ENCODE data around the gene DCAF5. TPM values are rescaled to one million over a fixed set of nuclear protein-coding genes. Genes with fewer than 3 reads are reported as not detected.

Gene DCAF5
- total RNA-seq, 4 donors from 2014 or later, result 42.2 to 53.7 (median 51.1) TPM

DNA sequence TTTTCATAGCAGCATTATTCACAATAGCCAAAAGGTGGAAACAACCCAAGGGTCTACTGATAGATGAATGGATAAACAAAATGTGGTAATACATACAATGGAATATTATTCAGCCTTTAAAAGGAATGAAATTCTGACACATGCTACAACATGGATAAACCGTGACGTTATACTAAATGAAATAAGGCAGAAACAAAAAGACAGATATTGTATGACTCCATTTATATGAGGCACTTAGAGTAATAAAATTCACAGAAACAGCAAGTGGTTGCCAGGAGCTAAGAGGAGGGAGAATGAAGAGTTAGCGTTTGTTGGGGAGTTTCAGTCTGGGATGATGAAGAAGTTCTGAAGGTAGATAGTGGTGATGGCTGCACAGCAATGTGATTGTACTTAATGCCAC lies 76.6 kb downstream of the DCAF5 start:
- Histone ChIP-seq H3K27ac (no peak overlapping the region), H3K9me3 (no peaks in the 10 kb centered on the region), H3K36me3 (peaks cover 0 to 41% (median 0%) of the 10 kb centered on the region in 3 donors), H3K4me3 (no peak overlapping the region), H3K27me3 (no peaks in the 10 kb centered on the region), H3K4me1 (peaks cover 0 to 12% (median 0%) of the 10 kb centered on the region in 4 donors)
- DNase-seq (ENCODE audit: low spot score in 2 of 2), result no peak
- 81 to 100% methylated on average over 3 of the region's 3 CpGs for WGBS, 2 donors
- TF ChIP-seq EP300 (IDR thresholded peaks at IDR 0.05), result no peak
- TF ChIP-seq, protein P1, sequence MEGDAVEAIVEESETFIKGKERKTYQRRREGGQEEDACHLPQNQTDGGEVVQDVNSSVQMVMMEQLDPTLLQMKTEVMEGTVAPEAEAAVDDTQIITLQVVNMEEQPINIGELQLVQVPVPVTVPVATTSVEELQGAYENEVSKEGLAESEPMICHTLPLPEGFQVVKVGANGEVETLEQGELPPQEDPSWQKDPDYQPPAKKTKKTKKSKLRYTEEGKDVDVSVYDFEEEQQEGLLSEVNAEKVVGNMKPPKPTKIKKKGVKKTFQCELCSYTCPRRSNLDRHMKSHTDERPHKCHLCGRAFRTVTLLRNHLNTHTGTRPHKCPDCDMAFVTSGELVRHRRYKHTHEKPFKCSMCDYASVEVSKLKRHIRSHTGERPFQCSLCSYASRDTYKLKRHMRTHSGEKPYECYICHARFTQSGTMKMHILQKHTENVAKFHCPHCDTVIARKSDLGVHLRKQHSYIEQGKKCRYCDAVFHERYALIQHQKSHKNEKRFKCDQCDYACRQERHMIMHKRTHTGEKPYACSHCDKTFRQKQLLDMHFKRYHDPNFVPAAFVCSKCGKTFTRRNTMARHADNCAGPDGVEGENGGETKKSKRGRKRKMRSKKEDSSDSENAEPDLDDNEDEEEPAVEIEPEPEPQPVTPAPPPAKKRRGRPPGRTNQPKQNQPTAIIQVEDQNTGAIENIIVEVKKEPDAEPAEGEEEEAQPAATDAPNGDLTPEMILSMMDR (IDR thresholded peaks at IDR 0.05), result no peak
- no peak for TF ChIP-seq POLR2A (IDR thresholded peaks at IDR 0.05)

DNA sequence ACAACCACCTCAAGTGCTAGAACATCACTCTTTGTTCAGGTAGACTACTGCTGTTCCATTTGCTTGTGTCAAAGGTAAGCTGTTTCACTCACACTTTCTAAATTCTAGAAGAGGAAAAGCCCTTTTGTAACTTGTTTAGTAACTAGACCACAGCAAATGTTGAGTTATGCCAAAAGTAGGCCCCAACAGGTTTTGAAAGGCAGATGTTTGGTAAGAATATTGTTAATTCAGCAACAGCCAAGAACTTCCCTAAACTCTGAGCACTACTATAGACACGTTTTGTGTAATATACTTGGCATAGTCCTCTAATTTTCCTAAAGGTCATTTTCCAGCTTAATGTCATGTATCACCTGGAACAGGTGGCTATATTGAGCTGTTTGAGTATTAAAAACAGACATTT lies 79.0 kb downstream of the DCAF5 start:
- Histone ChIP-seq H3K27me3 (no peaks in the 10 kb centered on the region), H3K27ac (no peak overlapping the region), H3K4me1 (peaks cover 0 to 8% (median 0%) of the 10 kb centered on the region in 4 donors), H3K9me3 (no peaks in the 10 kb centered on the region), H3K36me3 (peaks cover 0 to 52% (median 0%) of the 10 kb centered on the region in 3 donors), H3K4me3 (no peak overlapping the region)
- WGBS, 2 donors, result 48 to 51% methylated on average over 1 of the region's 1 CpG
- no peak for DNase-seq (ENCODE audit: low spot score in 2 of 2)
- TF ChIP-seq EP300 (IDR thresholded peaks at IDR 0.05) (no peak), POLR2A (IDR thresholded peaks at IDR 0.05) (no peak)
- TF ChIP-seq, protein P1 (IDR thresholded peaks at IDR 0.05), result no peak

DNA sequence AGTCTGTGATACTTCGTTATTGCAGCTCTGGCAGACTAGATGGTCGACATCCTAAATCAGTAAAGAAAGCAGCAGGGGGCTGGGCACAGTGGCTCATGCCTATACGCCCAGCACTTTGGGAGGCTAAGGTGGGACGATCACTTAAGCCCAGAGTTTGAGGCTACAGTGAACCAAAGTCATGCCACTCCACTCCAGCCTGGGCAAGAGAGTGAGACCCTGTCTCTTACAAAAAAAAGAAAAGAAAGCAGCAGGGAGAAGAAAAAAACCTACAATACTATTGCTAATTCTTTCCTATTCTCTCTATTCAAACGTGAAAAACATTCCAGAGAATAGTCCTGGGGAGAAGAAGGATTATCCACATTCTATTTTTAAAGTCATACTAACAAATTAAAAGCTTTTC lies 79.5 kb downstream of the DCAF5 start:
- no peak for TF ChIP-seq POLR2A (IDR thresholded peaks at IDR 0.05)
- no peak for TF ChIP-seq EP300 (IDR thresholded peaks at IDR 0.05)
- TF ChIP-seq, protein P1 (IDR thresholded peaks at IDR 0.05), result no peak
- H3K27me3 ChIP-seq, result no peaks in the 10 kb centered on the region
- H3K36me3 ChIP-seq, result peaks cover 0 to 52% (median 0%) of the 10 kb centered on the region in 3 donors
- H3K9me3 ChIP-seq, result no peaks in the 10 kb centered on the region
- H3K4me3 ChIP-seq, result no peak overlapping the region
- DNase-seq (ENCODE audit: low spot score in 2 of 2), result no peak
- H3K27ac ChIP-seq, result no peak overlapping the region
- peaks cover 0 to 8% (median 0%) of the 10 kb centered on the region in 4 donors for H3K4me1 ChIP-seq
- WGBS, 2 donors, result 85 to 86% methylated on average over 5 of the region's 5 CpGs

DNA sequence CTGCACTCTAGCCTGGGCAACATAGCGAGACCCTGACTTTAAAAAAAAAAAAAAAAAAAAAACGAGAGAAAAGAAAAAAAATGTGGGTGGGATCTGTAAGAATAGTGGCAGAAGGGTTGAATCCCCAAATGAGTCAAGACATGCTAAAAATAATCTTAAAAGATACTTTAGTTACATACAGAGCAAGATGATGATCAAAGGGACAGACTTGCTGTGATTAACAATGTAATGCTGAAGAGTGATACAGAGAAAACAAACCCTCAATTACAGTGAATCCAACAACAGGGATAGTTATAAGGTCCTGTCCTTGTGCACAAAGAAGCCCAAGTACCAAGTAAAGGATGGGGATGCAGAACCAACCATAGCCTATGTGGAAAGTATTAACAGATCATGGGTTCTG lies 80.3 kb downstream of the DCAF5 start:
- H3K36me3 ChIP-seq, result peaks cover 0 to 52% (median 0%) of the 10 kb centered on the region in 3 donors
- peaks cover 0 to under 1% (median 0%) of the 10 kb centered on the region in 4 donors for H3K4me1 ChIP-seq
- no peaks in the 10 kb centered on the region for H3K9me3 ChIP-seq
- DNase-seq (ENCODE audit: low spot score in 2 of 2), result no peak
- H3K27me3 ChIP-seq, result no peaks in the 10 kb centered on the region
- no peak overlapping the region for H3K4me3 ChIP-seq
- TF ChIP-seq POLR2A (IDR thresholded peaks at IDR 0.05) (no peak), EP300 (IDR thresholded peaks at IDR 0.05) (no peak)
- no peak overlapping the region for H3K27ac ChIP-seq
- WGBS, 2 donors, result 78 to 80% methylated on average over 2 of the region's 2 CpGs

DNA sequence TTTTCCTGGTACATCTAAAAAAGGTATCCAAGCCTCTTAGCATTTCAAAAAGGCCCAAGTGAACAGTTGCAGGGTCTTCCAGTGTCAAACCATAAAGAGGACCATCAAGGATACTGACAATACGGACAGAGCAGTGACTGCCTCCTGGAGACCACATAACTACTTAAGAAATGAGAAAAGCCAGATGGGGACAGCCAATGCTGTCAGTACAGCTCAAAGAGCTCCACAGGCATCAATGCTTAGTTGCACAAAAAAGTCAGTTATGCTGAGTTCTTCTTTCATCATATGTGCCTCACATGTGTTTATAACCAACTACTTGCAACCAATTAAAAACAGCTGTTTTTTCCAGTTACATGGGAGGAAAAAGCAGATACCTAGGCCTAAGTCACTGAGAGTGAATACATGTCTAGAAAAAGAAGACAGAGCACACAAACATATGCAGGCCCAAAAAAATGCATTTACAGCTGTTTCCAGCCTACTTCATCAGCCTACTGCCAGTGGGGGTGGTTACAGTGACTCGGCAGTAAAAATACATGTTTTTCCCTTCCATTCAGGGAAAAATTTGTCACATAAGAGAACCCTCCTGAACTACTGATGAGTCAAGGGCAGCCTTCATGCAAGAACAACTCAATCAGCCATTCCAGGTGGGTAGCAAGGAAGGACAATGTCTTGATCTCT lies 84.0 kb downstream of the DCAF5 start:
- Histone ChIP-seq H3K4me1 (no peaks in the 10 kb centered on the region), H3K36me3 (peaks cover 0 to 39% (median 0%) of the 10 kb centered on the region in 3 donors), H3K9me3 (no peaks in the 10 kb centered on the region), H3K27me3 (no peaks in the 10 kb centered on the region), H3K4me3 (no peak overlapping the region), H3K27ac (no peak overlapping the region)
- 64 to 71% methylated on average over 2 of the region's 2 CpGs for WGBS, 2 donors
- no peak for DNase-seq (ENCODE audit: low spot score in 2 of 2)
- TF ChIP-seq EP300 (IDR thresholded peaks at IDR 0.05) (no peak), POLR2A (IDR thresholded peaks at IDR 0.05) (no peak)
- TF ChIP-seq, protein P1 (IDR thresholded peaks at IDR 0.05), result no peak

Data from tibial nerve (tissue), 4 donors.